ENCODE results near the gene PRSS33. TPM values are rescaled to one million over a fixed set of nuclear protein-coding genes. Genes with fewer than 3 reads are reported as not detected.

PRSS33 gene
- total and polyA plus RNA-seq, 2 of the 8 experiments (the other 6 are each of a cell fraction or from before 2014, with no cell fraction given) = 0.09 TPM; not detected in 1

DNA sequence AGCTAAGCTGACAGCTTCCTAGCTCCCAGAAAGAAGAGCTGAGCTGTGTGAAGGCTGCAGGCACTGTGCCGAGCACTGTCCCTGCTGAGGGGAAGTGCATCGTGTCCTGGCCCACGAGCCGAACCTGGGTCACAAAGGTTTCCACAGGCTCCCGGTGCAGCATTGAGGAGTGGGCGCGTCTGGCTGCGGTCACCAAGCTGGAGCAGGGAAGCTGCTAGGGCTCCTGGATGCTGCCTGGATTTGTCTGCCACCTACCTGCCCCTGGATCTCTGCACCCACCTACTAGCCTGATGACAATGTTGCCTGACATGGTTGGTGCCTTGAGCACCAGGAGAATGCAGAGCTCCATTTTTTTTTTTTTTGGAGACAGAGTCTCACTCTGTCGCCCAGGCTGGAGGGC is 41.4 kb downstream of the PRSS33 start (continued):
- TF ChIP-seq RNF2 (IDR thresholded peaks at IDR 0.05; ENCODE audit: borderline replicate concordance, low read depth, low read length, missing control alignments, poor library complexity, severe bottlenecking) (no peak), YY1 (IDR thresholded peaks at IDR 0.05; ENCODE audit: low read depth, low read length) (no peak), ZNF274 (IDR thresholded peaks at IDR 0.05; ENCODE audit: borderline replicate concordance, extremely low read depth, low read length) (no peak), SIRT6 (IDR thresholded peaks at IDR 0.05; ENCODE audit: low read length) (no peak), KDM4A (IDR thresholded peaks at IDR 0.05; ENCODE audit: low read depth, low read length, severe bottlenecking) (no peak)
